Measurements from ENCODE around the gene IGF2. TPM values are rescaled to one million over a fixed set of nuclear protein-coding genes. Genes with fewer than 3 reads are reported as not detected.

IGF2 gene
- total and polyA plus RNA-seq, 8 donors = 3.8 to 164 (median 10.8) TPM

DNA sequence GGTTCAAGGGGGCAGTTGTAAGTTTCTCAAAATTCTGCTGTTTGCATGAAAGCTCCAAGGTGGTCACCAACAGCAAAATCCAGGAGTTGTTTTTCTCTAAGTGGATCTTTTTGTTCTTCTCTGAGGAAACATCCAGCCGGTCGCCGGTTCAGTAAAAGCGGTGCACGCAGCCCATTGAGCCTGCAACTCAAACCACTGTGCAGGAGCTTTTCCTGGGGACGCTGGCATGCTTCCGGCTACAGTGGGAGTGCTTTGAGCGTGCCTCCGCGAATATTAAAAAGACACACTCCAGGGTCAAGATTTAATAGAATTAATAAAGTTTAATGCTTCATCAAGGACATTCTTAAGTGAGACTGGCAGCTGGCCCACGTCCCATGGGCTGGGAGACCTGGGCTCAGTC, 25.4 kb downstream of the IGF2 start:
- Histone ChIP-seq H3K27me3 (peaks cover 0 to 4% (median 0%) of the 10 kb centered on the region in 3 donors), H3K9me3 (peaks cover 0 to 19% (median 15%) of the 10 kb centered on the region in 4 donors), H3K36me3 (no peaks in the 10 kb centered on the region), H3K27ac (no peak overlapping the region), H3K4me1 (no peaks in the 10 kb centered on the region), H3K4me3 (no peak overlapping the region)
- TF ChIP-seq POLR2AphosphoS5 (IDR thresholded peaks at IDR 0.05) = no peak
- TF ChIP-seq, protein P1, sequence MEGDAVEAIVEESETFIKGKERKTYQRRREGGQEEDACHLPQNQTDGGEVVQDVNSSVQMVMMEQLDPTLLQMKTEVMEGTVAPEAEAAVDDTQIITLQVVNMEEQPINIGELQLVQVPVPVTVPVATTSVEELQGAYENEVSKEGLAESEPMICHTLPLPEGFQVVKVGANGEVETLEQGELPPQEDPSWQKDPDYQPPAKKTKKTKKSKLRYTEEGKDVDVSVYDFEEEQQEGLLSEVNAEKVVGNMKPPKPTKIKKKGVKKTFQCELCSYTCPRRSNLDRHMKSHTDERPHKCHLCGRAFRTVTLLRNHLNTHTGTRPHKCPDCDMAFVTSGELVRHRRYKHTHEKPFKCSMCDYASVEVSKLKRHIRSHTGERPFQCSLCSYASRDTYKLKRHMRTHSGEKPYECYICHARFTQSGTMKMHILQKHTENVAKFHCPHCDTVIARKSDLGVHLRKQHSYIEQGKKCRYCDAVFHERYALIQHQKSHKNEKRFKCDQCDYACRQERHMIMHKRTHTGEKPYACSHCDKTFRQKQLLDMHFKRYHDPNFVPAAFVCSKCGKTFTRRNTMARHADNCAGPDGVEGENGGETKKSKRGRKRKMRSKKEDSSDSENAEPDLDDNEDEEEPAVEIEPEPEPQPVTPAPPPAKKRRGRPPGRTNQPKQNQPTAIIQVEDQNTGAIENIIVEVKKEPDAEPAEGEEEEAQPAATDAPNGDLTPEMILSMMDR (IDR thresholded peaks at IDR 0.05) = no peak
- no peak for TF ChIP-seq POLR2A (IDR thresholded peaks at IDR 0.05)
- no peak for TF ChIP-seq EP300 (IDR thresholded peaks at IDR 0.05)
- 88 to 92% (median 90%) methylated on average over 11 of the region's 11 CpGs for WGBS, 5 donors
- DNase-seq = no peak
- intact Hi-C loops (cut with DNase I; ENCODE audit: low total_unique reads) = no loop called here

DNA sequence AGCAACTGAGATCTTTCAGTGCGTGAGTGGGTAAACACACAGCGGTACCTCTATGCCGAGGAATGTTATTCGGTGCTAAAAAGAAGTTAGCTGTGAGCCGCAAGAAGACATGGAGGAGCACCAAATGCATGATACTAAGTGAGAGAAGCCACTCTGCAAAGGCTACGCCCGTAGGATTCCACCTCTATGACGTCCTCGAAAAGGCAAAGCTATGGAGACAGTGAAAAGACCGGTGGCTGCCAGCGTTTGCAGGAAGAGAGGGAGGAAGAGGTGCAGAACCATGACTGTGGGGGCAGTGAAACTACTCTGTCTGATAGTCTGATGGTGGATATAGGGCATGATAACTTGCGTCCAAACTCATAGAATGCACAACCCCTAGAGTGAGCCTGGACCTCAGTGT, 28.7 kb downstream of the IGF2 start:
- no peaks in the 10 kb centered on the region for H3K4me1 ChIP-seq
- TF ChIP-seq POLR2A (IDR thresholded peaks at IDR 0.05) (no peak), EP300 (IDR thresholded peaks at IDR 0.05) (no peak), POLR2AphosphoS5 (IDR thresholded peaks at IDR 0.05) (no peak)
- TF ChIP-seq, protein P1 (IDR thresholded peaks at IDR 0.05) = no peak
- no peak for DNase-seq
- intact Hi-C loops (cut with DNase I; ENCODE audit: low total_unique reads) = no loop called here
- H3K27ac ChIP-seq = no peak overlapping the region
- no peaks in the 10 kb centered on the region for H3K36me3 ChIP-seq
- H3K27me3 ChIP-seq = peaks cover 0 to 4% (median 0%) of the 10 kb centered on the region in 3 donors
- no peaks in the 10 kb centered on the region for H3K9me3 ChIP-seq
- H3K4me3 ChIP-seq = no peak overlapping the region
- WGBS, 5 donors = 88 to 92% (median 90%) methylated on average over 12 of the region's 12 CpGs

DNA sequence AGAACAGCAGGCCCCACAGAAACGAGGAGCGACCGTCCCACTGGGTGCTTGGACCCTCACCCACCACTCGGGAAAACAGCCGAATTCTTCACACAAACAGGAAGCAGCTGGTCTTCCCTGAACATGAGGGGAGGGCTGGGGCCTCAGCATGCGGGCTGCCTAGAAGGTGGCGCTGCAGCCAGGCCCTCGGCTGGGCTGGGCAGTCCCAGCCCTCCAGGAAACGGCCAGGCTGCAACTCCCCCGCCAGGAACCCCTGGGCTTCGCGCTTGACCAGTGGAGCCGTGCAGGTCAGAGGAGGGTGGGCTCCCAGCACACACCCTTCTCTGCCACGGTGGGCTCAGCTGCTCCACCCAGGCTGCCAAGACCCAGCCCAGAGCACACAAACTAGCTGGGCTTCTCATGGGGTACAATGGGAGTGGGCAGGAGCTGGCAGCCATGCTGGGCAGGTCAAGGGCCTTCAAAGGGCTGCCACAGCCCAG, 29.6 kb downstream of the IGF2 start:
- DNase-seq = peak in 1 of 2 donors; percentile 72
- H3K4me1 ChIP-seq = no peaks in the 10 kb centered on the region
- no peaks in the 10 kb centered on the region for H3K36me3 ChIP-seq
- no peaks in the 10 kb centered on the region for H3K9me3 ChIP-seq
- no peak overlapping the region for H3K27ac ChIP-seq
- WGBS, 5 donors = 40 to 47% (median 46%) methylated on average over 13 to 14 of the region's 14 CpGs
- TF ChIP-seq, protein P1 (IDR thresholded peaks at IDR 0.05) = no peak
- TF ChIP-seq EP300 (IDR thresholded peaks at IDR 0.05) = no peak
- intact Hi-C loops (cut with DNase I; ENCODE audit: low total_unique reads) = no loop called here
- peaks cover 0 to 4% (median 0%) of the 10 kb centered on the region in 3 donors for H3K27me3 ChIP-seq
- no peak overlapping the region for H3K4me3 ChIP-seq

DNA sequence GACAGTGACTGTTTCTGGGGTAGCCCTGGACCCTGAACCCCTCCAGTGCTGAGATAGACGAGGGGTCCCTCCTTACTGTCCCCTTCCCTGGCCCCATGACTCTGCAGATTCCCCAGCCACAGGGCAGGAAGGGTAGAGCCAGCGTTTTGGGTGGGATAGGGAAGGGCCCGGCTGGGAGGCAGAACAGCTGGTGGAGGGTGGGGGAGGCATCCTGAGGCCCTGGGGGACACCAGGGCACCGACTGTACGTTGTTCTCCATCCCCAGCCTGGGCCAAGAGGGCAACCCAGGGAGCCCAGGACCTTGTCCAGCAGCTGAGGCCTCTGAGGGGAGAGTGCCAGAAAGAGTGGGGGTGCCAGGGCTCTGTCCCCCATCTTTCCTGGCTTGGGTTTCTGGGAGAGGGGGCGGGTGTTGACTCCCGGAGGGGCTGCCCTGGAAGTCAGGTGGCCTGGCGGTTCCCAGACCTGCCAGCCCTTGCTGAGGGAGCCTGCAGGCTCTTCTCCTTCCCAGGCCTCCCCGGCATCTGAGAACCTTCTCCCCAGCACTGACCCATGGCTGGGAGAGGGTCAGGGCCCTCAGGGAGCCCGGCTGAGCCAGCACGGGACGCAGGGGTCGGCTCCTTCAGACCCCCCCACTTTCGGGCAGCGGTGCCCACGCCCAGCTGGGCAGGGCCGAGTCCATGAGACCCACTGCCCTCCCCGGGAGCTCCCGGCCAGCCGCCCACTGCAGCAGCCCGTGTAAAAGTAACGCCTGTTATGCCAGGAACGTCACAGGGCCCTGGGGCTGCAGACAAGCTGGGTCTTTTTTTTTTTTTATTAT, 30.3 kb downstream of the IGF2 start:
- Histone ChIP-seq H3K4me1 (no peaks in the 10 kb centered on the region), H3K4me3 (no peak overlapping the region), H3K9me3 (no peaks in the 10 kb centered on the region), H3K36me3 (no peaks in the 10 kb centered on the region), H3K27me3 (peaks cover 0 to 4% (median 0%) of the 10 kb centered on the region in 3 donors), H3K27ac (no peak overlapping the region)
- WGBS, 5 donors = 57 to 70% (median 61%) methylated on average over 19 to 23 of the region's 23 CpGs
- TF ChIP-seq EP300 (IDR thresholded peaks at IDR 0.05) = no peak
- TF ChIP-seq, protein P1 (IDR thresholded peaks at IDR 0.05) = no peak
- TF ChIP-seq POLR2AphosphoS5 (IDR thresholded peaks at IDR 0.05) = no peak
- no peak for TF ChIP-seq POLR2A (IDR thresholded peaks at IDR 0.05)
- intact Hi-C loops (cut with DNase I; ENCODE audit: low total_unique reads) = no loop called here
- DNase-seq = peak in 1 of 2 donors; percentile 41
